Measurements from ENCODE around the gene BASP1. TPM values are rescaled to one million over a fixed set of nuclear protein-coding genes. Genes with fewer than 3 reads are reported as not detected.

BASP1 gene
- total and polyA plus RNA-seq, 11 donors = 0.66 to 13.6 (median 2.8) TPM

DNA sequence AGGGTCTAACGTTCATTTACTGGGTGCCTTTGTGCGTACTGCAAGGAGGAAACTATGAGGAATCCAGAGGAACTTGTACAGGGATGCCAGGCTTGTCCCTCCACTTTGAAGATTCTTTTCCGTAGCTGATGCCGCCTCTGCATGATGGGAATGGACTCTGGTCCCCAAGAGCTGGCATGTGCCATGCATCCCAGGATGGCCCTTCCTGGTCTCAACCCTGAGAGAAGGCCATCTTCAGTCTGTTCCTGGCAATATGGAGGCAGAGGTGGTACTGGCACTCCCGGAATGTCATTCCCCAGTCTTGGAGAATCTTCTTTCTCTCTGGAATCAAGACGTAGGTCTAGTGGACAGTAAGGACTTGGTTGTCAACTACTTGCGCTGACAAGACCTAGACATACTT is 61.5 kb downstream of the BASP1 start:
- Histone ChIP-seq H3K9me3 (no peaks in the 10 kb centered on the region), H3K27me3 (no peaks in the 10 kb centered on the region), H3K36me3 (no peaks in the 10 kb centered on the region), H3K4me1 (no peaks in the 10 kb centered on the region), H3K27ac (no peak overlapping the region), H3K4me3 (no peak overlapping the region)
- no peak for ATAC-seq
- intact Hi-C loops (cut with DNase I) = no loop called here
- DNase-seq = no peak
- TF ChIP-seq, protein P1, sequence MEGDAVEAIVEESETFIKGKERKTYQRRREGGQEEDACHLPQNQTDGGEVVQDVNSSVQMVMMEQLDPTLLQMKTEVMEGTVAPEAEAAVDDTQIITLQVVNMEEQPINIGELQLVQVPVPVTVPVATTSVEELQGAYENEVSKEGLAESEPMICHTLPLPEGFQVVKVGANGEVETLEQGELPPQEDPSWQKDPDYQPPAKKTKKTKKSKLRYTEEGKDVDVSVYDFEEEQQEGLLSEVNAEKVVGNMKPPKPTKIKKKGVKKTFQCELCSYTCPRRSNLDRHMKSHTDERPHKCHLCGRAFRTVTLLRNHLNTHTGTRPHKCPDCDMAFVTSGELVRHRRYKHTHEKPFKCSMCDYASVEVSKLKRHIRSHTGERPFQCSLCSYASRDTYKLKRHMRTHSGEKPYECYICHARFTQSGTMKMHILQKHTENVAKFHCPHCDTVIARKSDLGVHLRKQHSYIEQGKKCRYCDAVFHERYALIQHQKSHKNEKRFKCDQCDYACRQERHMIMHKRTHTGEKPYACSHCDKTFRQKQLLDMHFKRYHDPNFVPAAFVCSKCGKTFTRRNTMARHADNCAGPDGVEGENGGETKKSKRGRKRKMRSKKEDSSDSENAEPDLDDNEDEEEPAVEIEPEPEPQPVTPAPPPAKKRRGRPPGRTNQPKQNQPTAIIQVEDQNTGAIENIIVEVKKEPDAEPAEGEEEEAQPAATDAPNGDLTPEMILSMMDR (IDR thresholded peaks at IDR 0.05) = no peak
- TF ChIP-seq POLR2A (IDR thresholded peaks at IDR 0.05) = no peak
- WGBS, 4 donors = 88 to 92% (median 90%) methylated on average over 7 of the region's 7 CpGs

DNA sequence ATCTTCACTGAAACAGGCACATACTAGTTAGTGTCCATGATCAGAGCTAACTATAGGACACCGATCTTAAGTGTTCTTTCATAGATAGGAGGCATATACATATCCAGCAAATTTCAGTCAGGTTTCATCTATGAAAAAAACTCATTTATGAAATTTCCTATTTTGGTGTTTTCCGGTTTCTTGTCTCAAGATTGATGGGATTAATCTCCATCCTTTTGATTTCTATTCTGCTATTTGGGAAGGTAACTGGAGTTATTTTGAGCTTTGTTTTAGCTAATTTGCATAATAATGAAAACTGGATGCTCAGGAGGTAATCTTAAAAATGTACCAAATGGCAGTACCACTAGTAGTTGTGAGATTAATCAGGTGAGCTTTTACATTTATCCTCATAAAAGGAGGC is 62.1 kb downstream of the BASP1 start:
- H3K9me3 ChIP-seq = no peaks in the 10 kb centered on the region
- H3K4me1 ChIP-seq = no peaks in the 10 kb centered on the region
- no peak overlapping the region for H3K27ac ChIP-seq
- ATAC-seq = no peak
- no peak overlapping the region for H3K4me3 ChIP-seq
- H3K27me3 ChIP-seq = no peaks in the 10 kb centered on the region
- TF ChIP-seq POLR2A (IDR thresholded peaks at IDR 0.05) = no peak
- TF ChIP-seq, protein P1 (IDR thresholded peaks at IDR 0.05) = no peak
- no peaks in the 10 kb centered on the region for H3K36me3 ChIP-seq
- 89 to 95% (median 93%) methylated on average over 2 of the region's 2 CpGs for WGBS, 4 donors
- intact Hi-C loops (cut with DNase I) = no loop called here
- no peak for DNase-seq

- DNase-seq (no peak), ATAC-seq (no peak)
- no peak for TF ChIP-seq POLR2A (IDR thresholded peaks at IDR 0.05)
- TF ChIP-seq, protein P1 (IDR thresholded peaks at IDR 0.05) = no peak
- Histone ChIP-seq H3K9me3 (no peaks in the 10 kb centered on the region), H3K4me3 (no peak overlapping the region), H3K27ac (no peak overlapping the region), H3K4me1 (no peaks in the 10 kb centered on the region), H3K36me3 (no peaks in the 10 kb centered on the region), H3K27me3 (no peaks in the 10 kb centered on the region)
- WGBS, 4 donors = 25 to 44% (median 37%) methylated on average over 6 of the region's 6 CpGs
- intact Hi-C loops (cut with DNase I) = no loop called here
Measured at GRCh38 chr5:17282283-17283120, 65.1 kb downstream of the BASP1 start.

GRCh38 chr5:17283121-17283415 is 65.6 kb downstream of the BASP1 start:
- no peaks in the 10 kb centered on the region for H3K36me3 ChIP-seq
- ATAC-seq = no peak
- H3K27ac ChIP-seq = no peak overlapping the region
- intact Hi-C loops (cut with DNase I) = no loop called here
- WGBS, 4 donors = 83 to 94% (median 89%) methylated on average over 2 of the region's 2 CpGs
- H3K9me3 ChIP-seq = no peaks in the 10 kb centered on the region
- TF ChIP-seq, protein P1 (IDR thresholded peaks at IDR 0.05) = no peak
- no peak for TF ChIP-seq POLR2A (IDR thresholded peaks at IDR 0.05)
- H3K4me1 ChIP-seq = no peaks in the 10 kb centered on the region
- H3K27me3 ChIP-seq = no peaks in the 10 kb centered on the region
- no peak for DNase-seq
- H3K4me3 ChIP-seq = no peak overlapping the region
